GM12892 (cell line): Measurements from ENCODE around the gene ZNF816.
"Not testable (repeated sequence)": the region's sequence is repeated elsewhere in the genome, so short reads cannot be mapped to it uniquely, and the experiment has no call there.

Source experiments
- DNase-seq: peaks from one replicate; pipeline ENCODE4 v3.0.0; 2011; ENCODE audit not compliant: insufficient read length
- FAIRE-seq: peaks from 2 replicates; lab custom pipeline; 2011; peaks lifted over from hg19 to GRCh38; lab: Jason Lieb, UNC
- POLR2A ChIP-seq: IDR thresholded peaks from 2 replicates; pipeline ENCODE4 v1.6.1; 2011; ENCODE audit warnings: low read depth, low read length, control low read depth
- POLR2AphosphoS5 ChIP-seq: IDR thresholded peaks from 2 replicates; pipeline ENCODE4 v1.6.1; 2011; ENCODE audit warnings: low read depth, low read length, control low read depth
- TAF1 ChIP-seq: IDR thresholded peaks from 2 replicates; pipeline ENCODE4 v1.6.1; 2011; ENCODE audit warnings: low read depth, mild to moderate bottlenecking, control low read depth, low read length, borderline replicate concordance

The ZNF816 gene

GRCh38 chr19:52938761-52939160 lies 23.9 kb downstream of the ZNF816 start:
- no peak for TF ChIP-seq POLR2A
- TF ChIP-seq TAF1: no peak
- no peak for TF ChIP-seq POLR2AphosphoS5
- FAIRE-seq (no peak), DNase-seq (no peak)

GRCh38 chr19:52936954-52937325 lies 25.7 kb downstream of the ZNF816 start:
- no peak for DNase-seq
- FAIRE-seq: no peak
- TF ChIP-seq TAF1: no peak
- no peak for TF ChIP-seq POLR2AphosphoS5
- no peak for TF ChIP-seq POLR2A

- DNase-seq (no peak), FAIRE-seq (peak; percentile 67)
- no peak for TF ChIP-seq POLR2AphosphoS5
- TF ChIP-seq POLR2A: no peak
- no peak for TF ChIP-seq TAF1
Measured at GRCh38 chr19:52936151-52936953, 26.3 kb downstream of the ZNF816 start.

- FAIRE-seq (no peak), DNase-seq (no peak)
Measured at GRCh38 chr19:52935434-52935833, 27.2 kb downstream of the ZNF816 start.

GRCh38 chr19:52924641-52925040 lies 38.0 kb downstream of the ZNF816 start:
- FAIRE-seq, DNase-seq: not testable (repeated sequence)

More at GRCh38 chr19:52935434-52935833, 27.2 kb downstream of the ZNF816 start:
- TF ChIP-seq POLR2AphosphoS5: no peak
- no peak for TF ChIP-seq TAF1
- TF ChIP-seq POLR2A: no peak

GRCh38 chr19:52923778-52924593 lies 38.7 kb downstream of the ZNF816 start:
- TF ChIP-seq POLR2AphosphoS5: no peak
- no peak for DNase-seq
- FAIRE-seq: no peak

GRCh38 chr19:52922841-52923777 lies 39.6 kb downstream of the ZNF816 start, which contains the start of gene ZNF888:
Gene ZNF888, minus strand, starts transcription at chr19:52923428. Its CDS starts 5,555 bp downstream, at chr19:52917873.
- FAIRE-seq (peak; percentile 83), DNase-seq (peak; percentile 81)
- TF ChIP-seq POLR2A (peak; percentile 68; the same call in 1 of the 2 replicates), POLR2AphosphoS5 (peak; percentile 81), TAF1 (peak; percentile 35; the same call in 1 of the 2 replicates)

- TF ChIP-seq POLR2AphosphoS5 (no peak), TAF1 (no peak), POLR2A (no peak)
- DNase-seq (no peak), FAIRE-seq (no peak)
Measured at GRCh38 chr19:52917531-52917930, 45.1 kb downstream of the ZNF816 start.

GRCh38 chr19:52910648-52911047 lies 52.0 kb downstream of the ZNF816 start:
- DNase-seq (no peak), FAIRE-seq (no peak)
- TF ChIP-seq POLR2A: no peak
- no peak for TF ChIP-seq TAF1
- TF ChIP-seq POLR2AphosphoS5: no peak

- not testable (repeated sequence) for DNase-seq, FAIRE-seq
Measured at GRCh38 chr19:52904052-52904780, 58.5 kb downstream of the ZNF816 start.

- DNase-seq (no peak), FAIRE-seq (no peak)
- TF ChIP-seq POLR2A: no peak
- no peak for TF ChIP-seq POLR2AphosphoS5
- TF ChIP-seq TAF1: no peak
Measured at GRCh38 chr19:52901842-52902241, 60.8 kb downstream of the ZNF816 start.
